ENCODE data around the gene MOB2. TPM values are rescaled to one million over a fixed set of nuclear protein-coding genes. Genes with fewer than 3 reads are reported as not detected.

The MOB2 gene
- total RNA-seq, 5 donors from 2014 or later (not counting 1 experiment from before 2014, with no cell fraction given) = 49.6 to 79.2 (median 72.6) TPM

DNA sequence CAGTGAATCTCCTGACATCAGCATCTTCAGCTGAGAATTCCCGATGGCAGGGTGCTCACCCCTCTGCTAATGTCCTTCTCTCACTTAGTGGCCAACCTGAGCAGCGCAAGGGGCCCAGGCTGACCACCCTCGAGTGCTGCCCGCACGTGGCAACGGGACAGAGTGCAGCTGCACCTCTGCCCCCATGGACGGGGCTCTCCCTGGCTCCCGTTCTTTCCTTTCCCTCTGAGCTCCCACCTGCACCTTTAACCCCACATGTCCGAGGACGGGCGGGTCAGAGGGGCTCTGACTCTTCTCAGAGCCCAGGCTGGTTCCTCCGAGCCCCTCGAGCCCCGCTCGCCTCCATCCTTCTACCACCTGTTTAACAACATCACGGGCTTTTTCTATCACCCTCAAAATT, 19.8 kb downstream of the MOB2 start:
- Histone ChIP-seq H3K4me3 (ENCODE audit: control insufficient read depth in 1 of 2, extremely low read depth in 1 of 2, low read length in 1 of 2) (no peak overlapping the region), H3K27me3 (replicated peaks in 1 of 2; ENCODE audit: control insufficient read depth in 2 of 2, extremely low read depth in 1 of 2, insufficient read depth in 2 of 2, low read length in 1 of 2) (no peaks in the 10 kb centered on the region), H3K4me1 (ENCODE audit: control insufficient read depth in 1 of 2, extremely low read depth in 1 of 2, insufficient read depth in 2 of 2, low read length in 2 of 2) (no peaks in the 10 kb centered on the region), H3K36me3 (ENCODE audit: control insufficient read depth in 2 of 2, extremely low read depth in 1 of 2, insufficient read depth in 1 of 2, low read length in 1 of 2) (peaks cover 21 to 23% of the 10 kb centered on the region in 2 donors), H3K9me3 (no peaks in the 10 kb centered on the region), H3K27ac (ENCODE audit: low read length) (no peak overlapping the region)
- H3K36me3 Mint-ChIP-seq = peaks cover 21% of the 10 kb centered on the region
- H3K4me1 Mint-ChIP-seq = peaks cover 0 to 7% (median 0%) of the 10 kb centered on the region in 3 donors
- POLR2A ChIA-PET = interaction anchor here in 1 of 2 donors (0.8 kb wide), 1 partner anchor 911 kb away, joined by 3 read pairs; no protein-coding TSS in a partner anchor
- CTCF ChIA-PET = no interaction called here
- no peaks in the 10 kb centered on the region for H3K27me3 Mint-ChIP-seq
- H3K4me3 Mint-ChIP-seq = no peak overlapping the region
- no peaks in the 10 kb centered on the region for H3K9me3 Mint-ChIP-seq
- no peak for ATAC-seq (replicated peaks in 1 of 4)
- peak overlapping the region in 1 of 2 donors; percentile 25 for H3K27ac Mint-ChIP-seq
- DNase-seq = no peak
- WGBS (ENCODE audit: insufficient coverage) = 96% methylated on average over 16 of the region's 16 CpGs

DNA sequence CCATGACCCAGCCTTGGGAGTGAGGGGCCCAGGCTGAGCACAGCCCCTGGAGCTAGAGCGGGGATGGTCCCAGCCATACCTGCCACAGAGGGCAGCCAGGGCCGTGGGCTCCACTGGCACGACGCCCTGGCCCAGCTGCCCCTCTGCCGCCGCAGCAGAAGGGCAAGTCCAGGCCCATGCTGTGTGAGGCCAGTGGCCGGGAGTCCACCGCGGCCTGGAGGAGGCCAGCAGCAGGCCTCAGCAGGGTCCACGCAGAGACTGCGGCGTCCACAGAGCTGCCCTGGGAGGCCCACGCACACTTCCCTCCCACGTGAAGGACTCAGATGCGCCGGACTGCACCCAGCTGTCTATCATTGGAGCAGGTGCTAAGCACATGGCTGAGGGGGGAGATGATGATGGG, 23.5 kb downstream of the MOB2 start:
- Mint-ChIP-seq H3K27ac (no peak overlapping the region), H3K4me3 (no peak overlapping the region), H3K27me3 (no peaks in the 10 kb centered on the region), H3K4me1 (peaks cover 0 to 7% (median 0%) of the 10 kb centered on the region in 3 donors), H3K9me3 (no peaks in the 10 kb centered on the region), H3K36me3 (peaks cover 15% of the 10 kb centered on the region)
- DNase-seq (no peak), ATAC-seq (replicated peaks in 1 of 4) (no peak)
- ChIA-PET CTCF (interaction anchor here in 1 of 2 donors (0.7 kb wide), 1 partner anchor 927 kb away, joined by 3 read pairs; no protein-coding TSS in a partner anchor), POLR2A (no interaction called here)
- WGBS (ENCODE audit: insufficient coverage) = 97% methylated on average over 16 of the region's 16 CpGs
- Histone ChIP-seq H3K27me3 (replicated peaks in 1 of 2; ENCODE audit: control insufficient read depth in 2 of 2, extremely low read depth in 1 of 2, insufficient read depth in 2 of 2, low read length in 1 of 2) (no peaks in the 10 kb centered on the region), H3K4me3 (ENCODE audit: control insufficient read depth in 1 of 2, extremely low read depth in 1 of 2, low read length in 1 of 2) (no peak overlapping the region), H3K27ac (ENCODE audit: low read length) (no peak overlapping the region), H3K9me3 (no peaks in the 10 kb centered on the region), H3K36me3 (ENCODE audit: control insufficient read depth in 2 of 2, extremely low read depth in 1 of 2, insufficient read depth in 1 of 2, low read length in 1 of 2) (peaks cover 0 to 4% of the 10 kb centered on the region in 2 donors), H3K4me1 (ENCODE audit: control insufficient read depth in 1 of 2, extremely low read depth in 1 of 2, insufficient read depth in 2 of 2, low read length in 2 of 2) (no peaks in the 10 kb centered on the region)

GRCh38 chr11:1462698-1462975, 23.9 kb downstream of the MOB2 start:
- no peak for DNase-seq
- WGBS (ENCODE audit: insufficient coverage) = 96% methylated on average over 13 of the region's 13 CpGs
- Mint-ChIP-seq H3K4me1 (peaks cover 0 to 7% (median 0%) of the 10 kb centered on the region in 3 donors), H3K4me3 (no peak overlapping the region), H3K36me3 (peaks cover 15% of the 10 kb centered on the region), H3K27me3 (no peaks in the 10 kb centered on the region), H3K27ac (no peak overlapping the region), H3K9me3 (no peaks in the 10 kb centered on the region)
- Histone ChIP-seq H3K27ac (ENCODE audit: low read length) (no peak overlapping the region), H3K4me1 (ENCODE audit: control insufficient read depth in 1 of 2, extremely low read depth in 1 of 2, insufficient read depth in 2 of 2, low read length in 2 of 2) (no peaks in the 10 kb centered on the region), H3K36me3 (ENCODE audit: control insufficient read depth in 2 of 2, extremely low read depth in 1 of 2, insufficient read depth in 1 of 2, low read length in 1 of 2) (peaks cover 0 to 4% of the 10 kb centered on the region in 2 donors), H3K9me3 (no peaks in the 10 kb centered on the region), H3K27me3 (replicated peaks in 1 of 2; ENCODE audit: control insufficient read depth in 2 of 2, extremely low read depth in 1 of 2, insufficient read depth in 2 of 2, low read length in 1 of 2) (no peaks in the 10 kb centered on the region), H3K4me3 (ENCODE audit: control insufficient read depth in 1 of 2, extremely low read depth in 1 of 2, low read length in 1 of 2) (no peak overlapping the region)
- ATAC-seq (replicated peaks in 1 of 4) = no peak
- ChIA-PET CTCF (no interaction called here), POLR2A (no interaction called here)

DNA sequence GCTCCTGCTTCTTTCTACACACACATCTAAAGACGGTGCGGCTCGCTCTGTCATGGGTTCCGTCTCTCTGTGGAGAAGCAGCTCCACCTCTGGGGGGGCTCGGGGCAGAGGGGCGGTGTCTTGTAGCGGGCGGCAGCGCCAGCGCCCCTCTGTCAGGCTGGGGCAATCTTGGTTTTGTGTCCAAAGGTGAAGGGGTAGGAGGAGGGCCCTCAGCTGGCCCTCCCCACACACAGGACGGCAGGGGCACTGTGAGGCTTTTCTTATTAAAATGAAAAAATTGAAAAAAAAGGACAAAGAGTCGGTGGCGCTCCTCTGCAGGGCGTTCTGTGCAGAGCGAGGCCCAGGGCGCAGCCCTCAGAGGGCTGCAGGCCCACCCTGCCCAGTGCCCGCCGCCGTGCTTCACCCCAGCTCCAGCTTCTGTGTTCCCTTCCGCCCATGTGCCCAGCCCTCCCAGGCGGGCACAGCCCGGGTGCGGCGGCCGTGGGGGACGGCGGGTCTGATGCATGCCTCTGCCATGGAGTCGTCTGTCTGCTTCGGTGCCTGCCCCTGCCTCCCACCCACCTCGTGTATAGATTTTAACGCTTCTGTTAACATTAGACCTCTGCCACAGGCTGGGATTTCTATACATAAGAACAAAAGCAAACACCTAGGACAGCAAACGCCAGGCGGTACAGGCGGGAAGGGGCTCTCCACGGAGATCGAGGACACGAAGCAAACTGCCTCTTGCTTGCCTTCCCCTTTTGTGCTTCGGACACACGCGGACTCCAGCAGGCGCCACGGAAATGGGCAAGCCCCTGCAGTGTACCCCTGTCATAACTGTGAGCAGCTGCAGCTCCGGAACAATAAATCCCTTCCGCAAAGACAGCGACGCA, 24.5 kb downstream of the MOB2 start:
- no peak overlapping the region for H3K4me3 Mint-ChIP-seq
- no peaks in the 10 kb centered on the region for H3K9me3 Mint-ChIP-seq
- no peak overlapping the region for H3K4me3 ChIP-seq (ENCODE audit: control insufficient read depth in 1 of 2, extremely low read depth in 1 of 2, low read length in 1 of 2)
- no peaks in the 10 kb centered on the region for H3K36me3 ChIP-seq (ENCODE audit: control insufficient read depth in 2 of 2, extremely low read depth in 1 of 2, insufficient read depth in 1 of 2, low read length in 1 of 2)
- H3K27ac ChIP-seq (ENCODE audit: low read length) = no peak overlapping the region
- POLR2A ChIA-PET = interaction anchor here in 1 of 2 donors (0.7 kb wide), 1 partner anchor 21 kb away, joined by 5 read pairs; no protein-coding TSS in a partner anchor
- ATAC-seq (replicated peaks in 1 of 4) = no peak
- H3K27me3 ChIP-seq (replicated peaks in 1 of 2; ENCODE audit: control insufficient read depth in 2 of 2, extremely low read depth in 1 of 2, insufficient read depth in 2 of 2, low read length in 1 of 2) = no peaks in the 10 kb centered on the region
- CTCF ChIA-PET = interaction anchor here (0.6 to 0.7 kb wide), 2 partner anchors 85 to 1701 kb away, joined by 7 to 8 read pairs; no protein-coding TSS in a partner anchor
- H3K27ac Mint-ChIP-seq = no peak overlapping the region
- H3K36me3 Mint-ChIP-seq = peaks cover 9% of the 10 kb centered on the region
- H3K4me1 ChIP-seq (ENCODE audit: control insufficient read depth in 1 of 2, extremely low read depth in 1 of 2, insufficient read depth in 2 of 2, low read length in 2 of 2) = no peaks in the 10 kb centered on the region
- H3K4me1 Mint-ChIP-seq = peaks cover 0 to 1% (median 0%) of the 10 kb centered on the region in 3 donors
- no peaks in the 10 kb centered on the region for H3K27me3 Mint-ChIP-seq
- DNase-seq = no peak
- 96% methylated on average over 37 of the region's 46 CpGs for whole genome bisulfite sequencing (ENCODE audit: insufficient coverage)
- H3K9me3 ChIP-seq = no peaks in the 10 kb centered on the region

- H3K36me3 Mint-ChIP-seq = peaks cover 6% of the 10 kb centered on the region
- no peaks in the 10 kb centered on the region for H3K9me3 Mint-ChIP-seq
- CTCF ChIA-PET = interaction anchor here (0.6 to 0.7 kb wide), 2 partner anchors 86 to 1702 kb away, joined by 7 to 8 read pairs; no protein-coding TSS in a partner anchor
- Histone ChIP-seq H3K4me1 (ENCODE audit: control insufficient read depth in 1 of 2, extremely low read depth in 1 of 2, insufficient read depth in 2 of 2, low read length in 2 of 2) (no peaks in the 10 kb centered on the region), H3K27ac (ENCODE audit: low read length) (no peak overlapping the region), H3K9me3 (no peaks in the 10 kb centered on the region), H3K27me3 (replicated peaks in 1 of 2; ENCODE audit: control insufficient read depth in 2 of 2, extremely low read depth in 1 of 2, insufficient read depth in 2 of 2, low read length in 1 of 2) (no peaks in the 10 kb centered on the region), H3K36me3 (ENCODE audit: control insufficient read depth in 2 of 2, extremely low read depth in 1 of 2, insufficient read depth in 1 of 2, low read length in 1 of 2) (no peaks in the 10 kb centered on the region), H3K4me3 (ENCODE audit: control insufficient read depth in 1 of 2, extremely low read depth in 1 of 2, low read length in 1 of 2) (no peak overlapping the region)
- POLR2A ChIA-PET = interaction anchor here in 1 of 2 donors (0.7 kb wide), 1 partner anchor 20 kb away, joined by 5 read pairs; no protein-coding TSS in a partner anchor
- no peak overlapping the region for H3K27ac Mint-ChIP-seq
- no peak for ATAC-seq (replicated peaks in 1 of 4)
- no peaks in the 10 kb centered on the region for H3K4me1 Mint-ChIP-seq
- DNase-seq = no peak
- 93% methylated on average over 44 of the region's 50 CpGs for WGBS (ENCODE audit: insufficient coverage)
- H3K4me3 Mint-ChIP-seq = no peak overlapping the region
- no peaks in the 10 kb centered on the region for H3K27me3 Mint-ChIP-seq
These were observed 25.4 kb downstream of the MOB2 start for GRCh38 chr11:1460986-1461825.

DNA sequence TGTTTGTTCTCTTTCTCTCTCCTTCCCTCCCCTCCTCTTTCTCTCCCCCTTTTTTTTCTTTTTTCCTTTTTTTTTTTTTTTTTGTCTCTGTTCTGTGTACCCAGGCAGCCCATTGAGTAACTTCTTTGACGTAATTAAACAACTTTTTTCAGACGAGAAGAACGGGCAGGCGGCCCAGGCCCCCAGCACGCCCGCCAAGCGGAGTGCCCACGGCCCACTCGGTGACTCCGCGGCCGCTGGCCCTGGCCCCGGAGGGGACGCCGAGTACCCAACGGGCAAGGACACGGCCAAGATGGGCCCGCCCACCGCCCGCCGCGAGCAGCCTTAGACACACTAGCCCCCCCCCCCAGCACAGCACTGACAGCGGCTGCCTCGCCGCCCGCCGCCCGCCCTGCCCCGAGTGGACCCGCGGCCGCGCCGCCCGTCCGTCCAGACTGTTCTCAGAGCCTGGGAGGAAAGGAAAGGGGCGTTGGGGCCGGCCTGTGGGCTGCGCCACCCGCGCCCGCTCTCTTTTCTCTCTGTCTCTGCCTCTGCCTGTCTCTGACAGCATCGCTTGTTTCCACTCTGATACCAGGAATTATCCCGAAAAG, 26.1 kb downstream of the MOB2 start:
- H3K9me3 Mint-ChIP-seq = no peaks in the 10 kb centered on the region
- H3K36me3 Mint-ChIP-seq = peaks cover 2% of the 10 kb centered on the region
- H3K9me3 ChIP-seq = no peaks in the 10 kb centered on the region
- H3K27me3 Mint-ChIP-seq = no peaks in the 10 kb centered on the region
- ChIA-PET CTCF (no interaction called here), POLR2A (no interaction called here)
- 93% methylated on average over 29 of the region's 44 CpGs for WGBS (ENCODE audit: insufficient coverage)
- H3K4me3 Mint-ChIP-seq = no peak overlapping the region
- H3K27me3 ChIP-seq (replicated peaks in 1 of 2; ENCODE audit: control insufficient read depth in 2 of 2, extremely low read depth in 1 of 2, insufficient read depth in 2 of 2, low read length in 1 of 2) = no peaks in the 10 kb centered on the region
- no peak overlapping the region for H3K4me3 ChIP-seq (ENCODE audit: control insufficient read depth in 1 of 2, extremely low read depth in 1 of 2, low read length in 1 of 2)
- H3K4me1 Mint-ChIP-seq = no peaks in the 10 kb centered on the region
- no peak overlapping the region for H3K27ac ChIP-seq (ENCODE audit: low read length)
- no peaks in the 10 kb centered on the region for H3K4me1 ChIP-seq (ENCODE audit: control insufficient read depth in 1 of 2, extremely low read depth in 1 of 2, insufficient read depth in 2 of 2, low read length in 2 of 2)
- ATAC-seq (replicated peaks in 1 of 4) (no peak), DNase-seq (no peak)
- no peaks in the 10 kb centered on the region for H3K36me3 ChIP-seq (ENCODE audit: control insufficient read depth in 2 of 2, extremely low read depth in 1 of 2, insufficient read depth in 1 of 2, low read length in 1 of 2)
- no peak overlapping the region for H3K27ac Mint-ChIP-seq

All from T-cell (primary cell).